HEK293 (cell line): ENCODE measurements around the gene MOK.
A peak's percentile ranks its signal among the peaks of the same experiment; 100 is the strongest.

ENCODE experiments used
- CTCF ChIA-PET: fragments of 350-600 bp; formaldehyde crosslinking; extraction: SDS; loops from one replicate; lab custom pipeline; 2021; ENCODE audit warnings: antibody characterized with exemption; lab: Yijun Ruan, JAX
- POLR2A ChIA-PET: fragments of 300-600 bp; formaldehyde crosslinking; extraction: SDS; loops from one replicate; lab custom pipeline; 2020; ENCODE audit warnings: antibody characterized with exemption, inconsistent platforms; lab: Yijun Ruan, JAX
- H3K27ac ChIP-seq: fragments of 200-500 bp; sonication (Bioruptor generic); 2 replicates; pipeline ENCODE4 v1.5.1; 2014; ENCODE audit warnings: low read depth, low read length, control low read depth, inconsistent platforms; ENCODE audit errors: extremely low read depth
- H3K36me3 ChIP-seq, 2 experiments: fragments of 200-500 bp in 1 of 2; sonication (Bioruptor generic) in 1 of 2; 1 replicate in 1 of 2; 2 replicates in 1 of 2; pipeline ENCODE4 v1.5.1; 2014 to 2017; ENCODE audit warnings: inconsistent platforms in 2 of 2, low read length in 2 of 2; ENCODE audit not compliant: control insufficient read depth in 2 of 2, insufficient read depth in 1 of 2
- H3K4me1 ChIP-seq: fragments of 200-500 bp; sonication (Bioruptor generic); 2 replicates; pipeline ENCODE4 v1.5.1; 2014; ENCODE audit warnings: mild to moderate bottlenecking, low read length, inconsistent platforms; ENCODE audit not compliant: control insufficient read depth, insufficient read depth
- H3K4me3 ChIP-seq: 2 replicates; pipeline ENCODE4 v1.5.1; 2011; ENCODE audit warnings: low read depth, mild to moderate bottlenecking, control low read depth, low read length, moderate library complexity
- H3K9me3 ChIP-seq: fragments of 200-500 bp; sonication (Bioruptor generic); 2 replicates; pipeline ENCODE4 v1.5.1; 2014; ENCODE audit warnings: low read depth, low read length, inconsistent platforms; ENCODE audit not compliant: control insufficient read depth, insufficient read depth
- FEZF1 ChIP-seq: fragments of 450-650 bp; formaldehyde crosslinking; IDR thresholded peaks from 2 replicates; pipeline ENCODE4 v1.5.1; 2016; ENCODE audit warnings: missing biosample characterization, missing genetic modification characterization
- KLF8 ChIP-seq: fragments of 450-650 bp; formaldehyde crosslinking; IDR thresholded peaks from 2 replicates; pipeline ENCODE4 v1.5.1; 2016; ENCODE audit warnings: missing biosample characterization, missing genetic modification characterization
- MYNN ChIP-seq: fragments of 450-650 bp; formaldehyde crosslinking; IDR thresholded peaks from 2 replicates; pipeline ENCODE4 v1.5.1; 2016; ENCODE audit warnings: missing biosample characterization, missing genetic modification characterization, borderline replicate concordance
- REPIN1 ChIP-seq: fragments of 450-650 bp; formaldehyde crosslinking; IDR thresholded peaks from 2 replicates; pipeline ENCODE4 v1.5.1; 2017; ENCODE audit warnings: missing biosample characterization, missing genetic modification characterization, low read depth
- REST ChIP-seq: fragments of 450-650 bp; formaldehyde crosslinking; IDR thresholded peaks from 2 replicates; pipeline ENCODE4 v1.5.1; 2016; ENCODE audit warnings: missing biosample characterization, missing genetic modification characterization
- SALL2 ChIP-seq: fragments of 450-650 bp; formaldehyde crosslinking; IDR thresholded peaks from 2 replicates; pipeline ENCODE4 v1.5.0; 2017; ENCODE audit warnings: missing biosample characterization, mild to moderate bottlenecking, missing genetic modification characterization, borderline replicate concordance
- SCRT2 ChIP-seq: fragments of 450-650 bp; formaldehyde crosslinking; IDR thresholded peaks from 2 replicates; pipeline ENCODE4 v1.5.1; 2016; ENCODE audit warnings: missing biosample characterization, missing genetic modification characterization
- YY1 ChIP-seq: fragments of 450-650 bp; formaldehyde crosslinking; IDR thresholded peaks from 2 replicates; pipeline ENCODE4 v1.5.1; 2018; ENCODE audit warnings: missing biosample characterization, missing genetic modification characterization
- ZFP69B ChIP-seq: fragments of 450-650 bp; formaldehyde crosslinking; IDR thresholded peaks from 2 replicates; pipeline ENCODE4 v1.5.1; 2016; ENCODE audit warnings: missing biosample characterization, missing genetic modification characterization
- ZNF138 ChIP-seq: fragments of 450-650 bp; formaldehyde crosslinking; IDR thresholded peaks from 2 replicates; pipeline ENCODE4 v1.5.1; 2016; ENCODE audit warnings: missing biosample characterization, missing genetic modification characterization, borderline replicate concordance
- ZNF155 ChIP-seq: fragments of 450-650 bp; formaldehyde crosslinking; IDR thresholded peaks from 2 replicates; pipeline ENCODE4 v1.5.1; 2016; ENCODE audit warnings: missing biosample characterization, missing genetic modification characterization
- ZNF18 ChIP-seq: fragments of 450-650 bp; formaldehyde crosslinking; IDR thresholded peaks from 2 replicates; pipeline ENCODE4 v1.5.1; 2016; ENCODE audit warnings: missing biosample characterization, missing genetic modification characterization
- ZNF221 ChIP-seq: fragments of 450-650 bp; formaldehyde crosslinking; IDR thresholded peaks from 2 replicates; pipeline ENCODE4 v1.5.1; 2017; ENCODE audit warnings: missing biosample characterization, missing genetic modification characterization, borderline replicate concordance
- ZNF239 ChIP-seq: fragments of 450-650 bp; formaldehyde crosslinking; IDR thresholded peaks from 2 replicates; pipeline ENCODE4 v1.5.1; 2016; ENCODE audit warnings: missing biosample characterization, missing genetic modification characterization
- ZNF24 ChIP-seq: fragments of 450-650 bp; formaldehyde crosslinking; IDR thresholded peaks from 2 replicates; pipeline ENCODE4 v1.5.1; 2016; ENCODE audit warnings: missing biosample characterization, missing genetic modification characterization
- ZNF292 ChIP-seq: fragments of 450-650 bp; formaldehyde crosslinking; IDR thresholded peaks from 2 replicates; pipeline ENCODE4 v1.5.1; 2016; ENCODE audit warnings: low read depth, missing biosample characterization, missing genetic modification characterization, borderline replicate concordance
- ZNF335 ChIP-seq: fragments of 450-650 bp; formaldehyde crosslinking; conservative IDR thresholded peaks from 2 replicates; pipeline ENCODE4 v1.5.1; 2016; ENCODE audit warnings: missing biosample characterization, missing genetic modification characterization
- ZNF341 ChIP-seq: fragments of 450-650 bp; formaldehyde crosslinking; IDR thresholded peaks from 2 replicates; pipeline ENCODE4; 2016; ENCODE audit warnings: low read depth, missing biosample characterization, missing genetic modification characterization
- ZNF473 ChIP-seq: fragments of 450-650 bp; formaldehyde crosslinking; IDR thresholded peaks from 2 replicates; pipeline ENCODE4 v1.5.1; 2017; ENCODE audit warnings: missing biosample characterization, missing genetic modification characterization
- ZNF530 ChIP-seq: fragments of 450-650 bp; formaldehyde crosslinking; IDR thresholded peaks from 2 replicates; pipeline ENCODE4 v1.5.1; 2016; ENCODE audit warnings: low read depth, missing biosample characterization, missing genetic modification characterization
- ZNF549 ChIP-seq: fragments of 450-650 bp; IDR thresholded peaks from 2 replicates; pipeline ENCODE4 v1.5.1; 2018; ENCODE audit warnings: missing biosample characterization, missing genetic modification characterization, mild to moderate bottlenecking, inconsistent platforms, moderate library complexity
- ZSCAN16 ChIP-seq: fragments of 450-650 bp; formaldehyde crosslinking; IDR thresholded peaks from 2 replicates; pipeline ENCODE4 v1.5.1; 2016; ENCODE audit warnings: missing biosample characterization, missing genetic modification characterization
- TF ChIP-seq, protein P1 (sequence below): fragments of 450-650 bp; formaldehyde crosslinking; IDR thresholded peaks from 2 replicates; pipeline ENCODE4; 2016; ENCODE audit warnings: missing biosample characterization, missing genetic modification characterization
- TF ChIP-seq, protein P2 (sequence below): fragments of 450-650 bp; formaldehyde crosslinking; optimal IDR thresholded peaks from 2 replicates; pipeline ENCODE3; 2016; ENCODE audit warnings: missing biosample characterization, mild to moderate bottlenecking, missing genetic modification characterization

MOK gene

DNA sequence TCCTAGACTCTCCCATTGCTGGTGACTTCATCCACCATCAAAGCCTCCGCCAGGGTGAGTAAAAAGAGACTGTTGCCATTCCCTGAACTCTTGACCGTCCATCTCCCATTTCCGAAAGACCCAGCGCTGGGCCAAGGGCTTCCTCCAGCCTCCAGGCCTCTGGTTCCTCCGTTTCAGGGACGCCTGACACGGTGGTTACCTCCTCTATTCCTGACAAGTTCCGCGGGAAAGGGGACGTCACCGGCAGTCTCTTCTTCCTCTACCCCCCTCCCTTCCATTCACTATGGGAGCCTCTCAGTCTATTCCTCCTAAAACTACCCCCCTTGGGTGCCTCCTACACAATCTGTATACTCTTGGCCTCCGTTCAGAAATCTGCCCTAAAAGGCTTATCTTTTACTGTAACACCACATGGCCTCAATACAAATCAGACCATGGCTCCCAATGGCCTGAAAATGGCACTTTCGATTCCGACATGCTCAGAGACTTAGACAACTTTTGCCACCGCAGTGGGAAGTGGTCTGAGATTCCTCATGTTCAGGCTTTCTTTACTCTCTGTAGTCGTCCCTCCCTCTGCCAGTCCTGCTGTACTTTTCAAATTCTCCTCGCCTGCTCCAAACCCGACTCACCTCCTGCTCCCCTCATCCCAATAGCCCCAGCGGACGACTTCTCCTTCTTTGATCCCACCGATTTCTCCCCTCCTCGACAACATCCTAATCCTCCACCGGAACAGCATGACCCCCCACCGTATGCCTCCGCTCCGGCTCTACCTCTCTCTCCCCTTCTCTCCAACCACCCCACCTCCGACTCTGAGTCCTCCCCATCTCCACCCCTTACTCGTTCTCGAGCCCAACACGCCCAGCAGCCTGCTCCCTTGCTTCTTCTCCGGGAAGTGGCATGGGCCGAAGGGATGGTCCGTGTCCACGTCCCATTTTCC is 70.4 kb downstream of the MOK start:
- H3K4me3 ChIP-seq: no peak overlapping the region
- no peaks in the 10 kb centered on the region for H3K9me3 ChIP-seq
- ChIA-PET CTCF (interaction anchor here (2.4 kb wide), 1 partner anchor 80 kb away, joined by 7 read pairs; no protein-coding TSS in a partner anchor), POLR2A (no interaction called here)
- peaks cover 0 to 18% of the 10 kb centered on the region in 2 experiments; a peak in 1 of 3 replicates for H3K36me3 ChIP-seq
- H3K27ac ChIP-seq: no peak overlapping the region
- H3K4me1 ChIP-seq: no peaks in the 10 kb centered on the region
- TF ChIP-seq, protein P1, sequence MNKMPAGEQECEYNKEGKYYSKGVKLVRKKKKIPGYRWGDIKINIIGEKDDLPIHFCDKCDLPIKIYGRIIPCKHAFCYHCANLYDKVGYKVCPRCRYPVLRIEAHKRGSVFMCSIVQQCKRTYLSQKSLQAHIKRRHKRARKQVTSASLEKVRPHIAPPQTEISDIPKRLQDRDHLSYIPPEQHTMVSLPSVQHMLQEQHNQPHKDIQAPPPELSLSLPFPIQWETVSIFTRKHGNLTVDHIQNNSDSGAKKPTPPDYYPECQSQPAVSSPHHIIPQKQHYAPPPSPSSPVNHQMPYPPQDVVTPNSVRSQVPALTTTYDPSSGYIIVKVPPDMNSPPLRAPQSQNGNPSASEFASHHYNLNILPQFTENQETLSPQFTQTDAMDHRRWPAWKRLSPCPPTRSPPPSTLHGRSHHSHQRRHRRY (tag by site-specific recombination): 0 out of 2 replicates have a peak, but pooled peaks have one; percentile 70
- TF ChIP-seq ZNF335 (tag by site-specific recombination) (peak; percentile 40; the same call in 1 of the 2 replicates), ZNF138 (tag by site-specific recombination) (0 out of 2 replicates have a peak, but pooled peaks have one; percentile 2), ZNF341 (tag by site-specific recombination) (peak; percentile 68; the same call in 1 of the 2 replicates), SALL2 (tag by site-specific recombination) (0 out of 2 replicates have a peak, but pooled peaks have one; percentile 53), ZSCAN16 (tag by site-specific recombination) (no peak), REST (tag by site-specific recombination) (no peak)
- TF ChIP-seq, all 188 proteins: peak for 5

DNA sequence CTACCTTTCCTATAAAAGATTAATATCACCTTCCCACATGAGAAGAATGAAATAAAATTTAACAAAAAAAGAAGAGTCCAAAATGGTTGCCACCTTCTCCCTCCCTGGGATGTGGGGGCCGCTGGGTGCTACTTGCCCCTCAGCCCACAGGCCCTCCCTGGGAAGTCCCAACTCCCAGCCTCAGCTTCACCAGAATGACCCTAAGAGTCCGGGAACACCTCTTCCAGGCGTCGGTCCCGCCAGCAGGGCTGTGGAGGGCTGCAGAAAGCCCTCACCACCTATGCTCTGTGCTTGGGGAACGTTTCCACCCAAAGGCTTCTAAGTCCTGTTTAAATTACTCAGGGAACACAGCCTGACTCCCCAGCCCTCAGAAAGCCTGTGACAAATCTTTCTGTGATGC is 71.9 kb downstream of the MOK start:
- Histone ChIP-seq H3K9me3 (no peaks in the 10 kb centered on the region), H3K4me3 (no peak overlapping the region), H3K27ac (no peak overlapping the region), H3K4me1 (no peaks in the 10 kb centered on the region), H3K36me3 (peaks cover 0 to 18% of the 10 kb centered on the region in 2 experiments; a peak in 1 of 3 replicates)
- TF ChIP-seq ZNF473 (no peak), ZNF221 (no peak), ZNF239 (tag by site-specific recombination) (no peak), ZNF530 (no peak)
- CTCF ChIA-PET: interaction anchor here (2.4 kb wide), 1 partner anchor 81 kb away, joined by 7 read pairs; no protein-coding TSS in a partner anchor
- POLR2A ChIA-PET: interaction anchor here (1.0 kb wide), 1 partner anchor 83 kb away, joined by 5 read pairs; no protein-coding TSS in a partner anchor

GRCh38 chr14:102232348-102232625 is 72.7 kb downstream of the MOK start:
- POLR2A ChIA-PET: no interaction called here
- Histone ChIP-seq H3K27ac (no peak overlapping the region), H3K9me3 (no peaks in the 10 kb centered on the region), H3K4me1 (no peaks in the 10 kb centered on the region), H3K36me3 (peaks cover 0 to 18% of the 10 kb centered on the region in 2 experiments; a peak in 1 of 3 replicates), H3K4me3 (no peak overlapping the region)
- CTCF ChIA-PET: interaction anchor here (2.4 kb wide), 1 partner anchor 82 kb away, joined by 7 read pairs; no protein-coding TSS in a partner anchor
- TF ChIP-seq ZNF549: no peak
- TF ChIP-seq ZFP69B (tag by site-specific recombination): no peak
- no peak for TF ChIP-seq SCRT2 (tag by site-specific recombination)
- no peak for TF ChIP-seq ZNF292 (tag by site-specific recombination)
- TF ChIP-seq MYNN (tag by site-specific recombination): no peak
- TF ChIP-seq KLF8: no peak
- no peak for TF ChIP-seq ZNF155
- TF ChIP-seq REPIN1 (tag by site-specific recombination): no peak
- no peak for TF ChIP-seq YY1
- TF ChIP-seq FEZF1 (tag by site-specific recombination): no peak
- no peak for TF ChIP-seq ZNF18 (tag by site-specific recombination)
- TF ChIP-seq, protein P2, sequence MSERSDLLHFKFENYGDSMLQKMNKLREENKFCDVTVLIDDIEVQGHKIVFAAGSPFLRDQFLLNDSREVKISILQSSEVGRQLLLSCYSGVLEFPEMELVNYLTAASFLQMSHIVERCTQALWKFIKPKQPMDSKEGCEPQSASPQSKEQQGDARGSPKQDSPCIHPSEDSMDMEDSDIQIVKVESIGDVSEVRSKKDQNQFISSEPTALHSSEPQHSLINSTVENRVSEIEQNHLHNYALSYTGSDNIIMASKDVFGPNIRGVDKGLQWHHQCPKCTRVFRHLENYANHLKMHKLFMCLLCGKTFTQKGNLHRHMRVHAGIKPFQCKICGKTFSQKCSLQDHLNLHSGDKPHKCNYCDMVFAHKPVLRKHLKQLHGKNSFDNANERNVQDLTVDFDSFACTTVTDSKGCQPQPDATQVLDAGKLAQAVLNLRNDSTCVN (tag by site-specific recombination): no peak
- no peak for TF ChIP-seq ZNF24 (tag by site-specific recombination)
